ENCODE data around the gene SNRPD3. TPM values are rescaled to one million over a fixed set of nuclear protein-coding genes. Genes with fewer than 3 reads are reported as not detected.
"Not testable (repeated sequence)": the region's sequence is repeated elsewhere in the genome, so short reads cannot be mapped to it uniquely, and the experiment has no call there.

SNRPD3 gene
- total and polyA plus RNA-seq, 9 of the 15 experiments (the other 6 are each of a cell fraction or from before 2014, with no cell fraction given): 131 to 366 (median 274) TPM

DNA sequence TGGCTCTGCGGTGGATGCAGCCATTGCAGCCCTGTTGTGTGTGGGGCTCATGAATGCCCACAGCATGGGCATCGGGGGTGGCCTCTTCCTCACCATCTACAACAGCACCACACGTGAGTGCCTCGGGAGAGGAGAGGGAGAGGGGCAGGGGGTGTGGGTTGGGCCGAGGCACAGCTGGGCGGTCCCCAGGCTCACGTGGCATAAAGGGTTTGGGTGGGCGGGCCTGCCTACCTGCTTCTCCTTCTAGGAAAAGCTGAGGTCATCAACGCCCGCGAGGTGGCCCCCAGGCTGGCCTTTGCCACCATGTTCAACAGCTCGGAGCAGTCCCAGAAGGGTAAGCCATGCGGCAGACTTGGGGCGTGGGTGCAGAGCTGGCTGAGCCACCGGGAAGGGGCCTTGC lies 59.0 kb downstream of the SNRPD3 start:
- H3K4me3 ChIP-seq: not testable (repeated sequence)

DNA sequence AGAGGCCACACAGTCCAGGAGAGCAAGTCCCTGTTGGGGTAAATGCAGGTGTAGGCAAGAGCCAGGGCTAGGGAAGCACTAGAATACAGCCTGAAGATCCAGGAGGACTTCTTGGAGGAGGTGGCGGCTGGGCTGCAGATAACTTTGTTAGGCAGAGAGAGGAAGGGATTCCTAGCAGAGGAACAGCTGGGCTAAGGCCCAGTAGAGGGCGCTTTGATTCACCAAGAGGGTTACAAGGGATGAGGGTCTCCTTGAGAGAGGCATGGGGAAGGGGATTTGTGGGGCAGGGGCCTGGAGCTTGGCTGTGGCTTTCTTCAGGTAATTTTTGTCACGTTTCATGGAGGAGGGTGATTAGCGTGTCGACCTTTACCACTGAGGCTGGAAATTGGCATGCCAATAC lies 65.4 kb downstream of the SNRPD3 start:
- WGBS (ENCODE audit: insufficient coverage, low coverage, missing lambda C conversion rate): no CpG with 5 or more reads among the region's 5 CpGs
- H3K9me3 ChIP-seq (replicated peaks; ENCODE audit: control insufficient read depth, insufficient read depth, low read depth, low read length); H3K9ac ChIP-seq (ENCODE audit: insufficient read depth in 1 of 2, low read depth in 2 of 2, low read length in 2 of 2); H3K27me3 ChIP-seq (ENCODE audit: control insufficient read depth in 2 of 2, insufficient read depth in 2 of 2, low read length in 2 of 2); H4K20me1 ChIP-seq (replicated peaks; ENCODE audit: control insufficient read depth, insufficient read depth, low read length); H3K79me2 ChIP-seq (ENCODE audit: control insufficient read depth, insufficient read depth, low read length); FAIRE-seq; H3K4me3 ChIP-seq; POLR2A ChIA-PET; CTCF ChIA-PET (ENCODE audit: low intra/inter-chr PET ratio); H3K27ac ChIP-seq (ENCODE audit: extremely low read depth, low read depth, low read length); DNase-seq (ENCODE audit: extremely low read depth in 1 of 4, low spot score in 3 of 4); ATAC-seq; intact Hi-C loops (cut with micrococcal nuclease); in situ Hi-C loops (cut with MboI); H3K9me1 ChIP-seq (ENCODE audit: control insufficient read depth, insufficient read depth, low read length); H2AFZ ChIP-seq (ENCODE audit: low read depth, low read length); H3K4me1 ChIP-seq (replicated peaks in 1 of 2; ENCODE audit: control insufficient read depth in 2 of 2, insufficient read depth in 2 of 2, low read length in 2 of 2); BruUV-seq (replicated peaks); H3K4me2 ChIP-seq (ENCODE audit: insufficient read depth, low read length); H3K36me3 ChIP-seq (ENCODE audit: control insufficient read depth, insufficient read depth, low read length): not testable (repeated sequence)

More for the DNA sequence above, 59.0 kb downstream of the SNRPD3 start:
- H2AFZ ChIP-seq (ENCODE audit: low read depth, low read length); BruUV-seq (replicated peaks); H3K27ac ChIP-seq (ENCODE audit: extremely low read depth, low read depth, low read length); H3K27me3 ChIP-seq (ENCODE audit: control insufficient read depth in 2 of 2, insufficient read depth in 2 of 2, low read length in 2 of 2); H3K4me2 ChIP-seq (ENCODE audit: insufficient read depth, low read length); H3K9me1 ChIP-seq (ENCODE audit: control insufficient read depth, insufficient read depth, low read length); H3K4me1 ChIP-seq (replicated peaks in 1 of 2; ENCODE audit: control insufficient read depth in 2 of 2, insufficient read depth in 2 of 2, low read length in 2 of 2); FAIRE-seq; CTCF ChIA-PET (ENCODE audit: low intra/inter-chr PET ratio); in situ Hi-C loops (cut with MboI); H3K9ac ChIP-seq (ENCODE audit: insufficient read depth in 1 of 2, low read depth in 2 of 2, low read length in 2 of 2); ATAC-seq; intact Hi-C loops (cut with micrococcal nuclease); POLR2A ChIA-PET; H3K79me2 ChIP-seq (ENCODE audit: control insufficient read depth, insufficient read depth, low read length); H4K20me1 ChIP-seq (replicated peaks; ENCODE audit: control insufficient read depth, insufficient read depth, low read length); DNase-seq (ENCODE audit: extremely low read depth in 1 of 4, low spot score in 3 of 4); H3K9me3 ChIP-seq (replicated peaks; ENCODE audit: control insufficient read depth, insufficient read depth, low read depth, low read length); H3K36me3 ChIP-seq (ENCODE audit: control insufficient read depth, insufficient read depth, low read length): not testable (repeated sequence)
- 80% methylated on average over 2 of the region's 15 CpGs for WGBS (ENCODE audit: insufficient coverage, low coverage, missing lambda C conversion rate)
